ENCODE measurements around the gene CD84.
"Not testable (repeated sequence)": the region's sequence is repeated elsewhere in the genome, so short reads cannot be mapped to it uniquely, and the experiment has no call there.

The CD84 gene

DNA sequence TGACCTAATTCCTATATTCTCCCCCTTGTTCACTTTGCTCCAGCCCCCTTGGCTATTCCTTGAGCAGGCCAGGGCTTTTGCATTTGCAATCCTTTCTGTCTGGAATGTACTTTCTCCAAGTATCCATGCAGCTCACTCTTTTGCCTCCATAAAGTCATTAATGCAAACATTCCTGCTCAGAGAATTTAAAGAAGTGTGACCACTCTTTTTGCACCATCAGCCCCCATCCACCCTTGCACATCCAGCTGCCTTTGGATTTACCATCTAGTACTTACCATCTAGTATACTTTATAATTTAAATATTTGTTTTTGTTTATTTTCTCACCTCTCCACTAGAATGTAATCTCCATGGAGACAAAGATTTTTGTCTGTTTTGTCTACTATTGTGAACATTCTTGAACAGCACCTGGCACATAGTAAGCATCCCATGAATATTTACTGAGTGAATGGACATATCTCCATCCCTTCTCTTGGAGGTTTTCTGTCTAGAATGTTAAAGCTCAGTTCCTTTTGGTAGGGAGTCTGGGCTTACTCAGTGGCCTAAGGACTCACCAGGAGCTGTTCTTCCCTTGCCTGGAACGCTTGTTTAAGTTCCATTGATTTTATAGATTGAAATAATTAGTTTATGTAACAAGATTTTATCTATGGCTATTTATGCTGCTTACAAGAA, 78.8 kb downstream of the CD84 start:
- no peak for DNase-seq

DNA sequence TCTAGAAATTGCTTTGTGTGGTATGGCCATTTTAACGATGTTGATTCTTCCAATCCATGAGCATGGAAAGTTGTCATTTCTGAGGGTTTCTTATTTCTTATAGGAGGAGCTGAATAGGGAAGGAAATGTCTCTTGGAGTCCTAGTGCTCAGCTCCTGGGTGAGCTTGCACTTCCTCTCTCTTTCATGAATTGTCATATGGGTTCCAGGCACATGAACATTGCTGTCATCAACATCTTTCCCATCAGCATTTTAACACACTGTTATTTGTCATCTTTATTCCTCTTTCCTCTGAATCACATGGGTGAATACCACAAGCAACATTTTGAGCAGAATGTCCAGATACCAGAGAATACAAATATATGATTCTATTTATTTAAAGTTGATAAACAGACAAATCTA, 79.7 kb downstream of the CD84 start:
- DNase-seq, result peak; percentile 82 to 93 (median 90)

DNA sequence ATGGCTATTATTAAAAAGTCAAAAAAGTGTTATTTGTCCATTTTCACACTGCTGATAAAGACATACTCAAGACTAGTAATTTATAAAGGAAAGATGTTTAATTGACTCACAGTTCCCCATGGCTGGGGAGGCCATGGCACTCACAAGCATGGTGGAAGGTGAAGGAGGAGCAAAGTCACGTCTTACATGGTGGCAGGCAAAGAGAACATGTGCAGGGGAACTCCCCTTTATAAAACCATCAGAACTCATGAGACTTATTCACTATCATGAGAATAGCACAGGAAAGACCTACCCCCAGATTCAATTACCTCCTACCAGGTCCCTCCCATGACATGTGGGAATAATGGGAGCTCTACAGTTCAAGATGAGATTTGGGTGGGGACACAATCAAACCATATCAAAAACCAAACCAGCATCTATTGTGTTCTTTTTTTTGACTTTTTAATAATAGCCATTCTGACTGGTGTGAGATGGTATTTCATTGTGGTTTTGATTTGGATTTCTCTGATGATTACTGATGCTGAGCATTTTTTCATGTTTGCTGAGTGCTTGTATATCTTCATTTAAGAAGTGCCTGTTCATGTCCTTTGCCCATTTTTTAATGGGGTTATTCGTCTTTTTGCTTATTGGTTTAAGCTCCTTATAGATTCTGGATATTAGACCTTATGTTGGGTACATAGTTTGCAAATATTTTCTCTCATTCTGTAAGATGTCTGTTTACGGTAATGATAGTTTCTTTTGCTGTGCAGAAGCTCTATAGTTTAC, 80.8 kb downstream of the CD84 start:
- DNase-seq, result not testable (repeated sequence)

DNA sequence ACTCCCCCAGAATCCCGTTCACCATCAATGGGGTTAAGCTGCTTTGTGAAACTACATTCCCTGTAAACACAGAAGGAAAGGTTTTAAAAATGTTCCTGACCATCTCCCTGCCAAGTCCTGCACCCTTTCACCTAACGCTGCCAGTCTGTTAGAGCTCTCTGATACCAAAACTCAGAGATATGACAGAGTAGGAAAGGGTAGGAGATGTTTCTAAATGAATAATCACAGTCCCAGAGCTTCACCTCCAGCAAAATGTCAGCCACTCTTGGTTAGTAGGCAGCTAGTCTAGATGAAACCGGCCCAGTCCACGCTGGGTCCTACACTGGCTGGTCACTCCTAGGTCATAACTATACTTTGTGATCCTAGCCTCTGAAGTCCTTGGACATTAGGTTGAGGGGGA, 83.0 kb downstream of the CD84 start:
- DNase-seq, result no peak

DNA sequence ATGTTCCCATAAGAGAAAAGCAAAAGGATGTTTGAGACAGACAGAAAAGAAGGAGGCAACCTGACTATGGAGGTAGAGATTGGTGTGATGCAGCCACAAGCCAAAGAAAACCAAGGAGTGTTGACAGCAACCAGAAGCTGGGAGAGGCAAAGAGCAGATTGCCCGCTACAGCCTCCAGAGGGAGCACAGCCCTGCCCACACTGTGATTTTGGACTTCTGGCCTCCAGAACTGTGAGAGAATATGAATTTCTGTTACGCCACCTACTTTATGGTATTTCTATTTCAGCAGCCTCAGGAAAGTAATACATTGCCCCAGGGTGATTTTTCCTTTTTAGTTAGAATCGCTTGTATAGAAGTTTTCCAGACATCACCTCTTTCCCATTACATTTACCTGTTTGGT, 84.7 kb downstream of the CD84 start:
- peak in 1 of 3 donors; percentile 20 for DNase-seq

DNA sequence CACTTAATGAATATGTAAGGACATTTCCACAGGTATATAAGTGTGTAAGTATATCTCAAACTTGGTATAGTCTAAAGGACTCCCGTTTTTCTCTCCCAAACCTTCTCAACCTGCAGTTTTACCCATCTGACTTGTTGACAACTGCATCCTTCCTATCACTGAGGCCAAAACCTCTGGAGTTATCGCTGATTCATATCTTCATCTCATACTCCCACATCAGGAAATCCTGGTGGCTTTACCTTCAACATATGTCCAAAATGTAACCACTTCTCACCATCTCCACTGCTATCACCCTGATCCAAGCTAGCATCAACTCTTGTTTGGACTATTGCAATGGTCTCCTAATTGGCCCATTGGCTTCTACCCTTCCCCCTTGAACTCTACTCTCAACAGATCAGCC, 86.7 kb downstream of the CD84 start:
- DNase-seq, result no peak

DNA sequence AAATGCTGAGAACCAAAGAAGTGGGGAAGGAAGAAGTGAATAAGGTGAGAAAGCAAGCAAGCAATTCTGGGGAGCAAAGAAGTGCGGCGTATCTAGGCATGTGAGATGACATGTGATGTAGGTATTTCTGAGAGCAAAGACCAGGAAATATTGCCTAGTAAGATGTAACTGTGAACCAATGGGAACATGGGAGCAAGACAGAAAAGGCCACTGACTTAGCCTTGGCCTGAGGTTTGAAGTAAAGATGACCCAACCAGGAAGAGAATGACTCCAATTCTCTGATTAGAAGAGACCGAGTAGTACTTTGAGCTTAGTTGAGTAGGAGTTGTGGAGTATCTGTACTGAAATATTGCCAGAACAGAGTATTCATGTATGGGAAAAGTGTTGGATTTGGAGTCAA, 87.3 kb downstream of the CD84 start:
- no peak for DNase-seq

Data from suppressor macrophage treated with lipopolysaccharide for 1 hour (primary cell).